ENCODE results near the gene KCNMA1. TPM values are rescaled to one million over a fixed set of nuclear protein-coding genes. Genes with fewer than 3 reads are reported as not detected.

The KCNMA1 gene
- total RNA-seq, 1 experiment from 2014 or later: 20.7 TPM

- H3K27me3 Mint-ChIP-seq (ENCODE audit: insufficient read depth, unreplicated experiment): no peaks in the 10 kb centered on the region
- Histone ChIP-seq H3K4me3 (ENCODE audit: low read depth, low read length) (no peak overlapping the region), H3K27me3 (replicated peaks; ENCODE audit: control insufficient read depth, insufficient read depth, low read length) (no peaks in the 10 kb centered on the region), H3K9me3 (no peaks in the 10 kb centered on the region), H3K36me3 (ENCODE audit: control insufficient read depth, insufficient read depth, low read length) (no peaks in the 10 kb centered on the region), H3K4me1 (peaks cover 6% of the 10 kb centered on the region)
- no peak overlapping the region for H3K4me3 Mint-ChIP-seq (ENCODE audit: unreplicated experiment)
- POLR2A ChIA-PET: no interaction called here
- intact Hi-C loops (cut with micrococcal nuclease; ENCODE audit: unreplicated experiment): loop anchor here (5.0 to 10.0 kb wide), 2 partner anchors 88 to 204 kb away; no protein-coding TSS in a partner anchor
- DNase-seq: no peak
- CTCF ChIA-PET: no interaction called here
- no peak for TF ChIP-seq CTCF (IDR thresholded peaks at IDR 0.05; ENCODE audit: insufficient read depth in 1 of 2, low read depth in 1 of 2, low read length in 1 of 2, severe bottlenecking in 1 of 2, unreplicated experiment in 1 of 2)
- H3K9me3 Mint-ChIP-seq (ENCODE audit: unreplicated experiment): no peaks in the 10 kb centered on the region
- no TSS peak for BruUV-seq (replicated peaks)
- no peak overlapping the region for H3K27ac Mint-ChIP-seq (ENCODE audit: unreplicated experiment)
- H3K4me1 Mint-ChIP-seq (ENCODE audit: low read depth, unreplicated experiment): peaks cover 12% of the 10 kb centered on the region
- no peaks in the 10 kb centered on the region for H3K36me3 Mint-ChIP-seq (ENCODE audit: insufficient read depth, unreplicated experiment)
Observed at GRCh38 chr10:77498829-77499228, 138.8 kb downstream of the KCNMA1 start.

DNA sequence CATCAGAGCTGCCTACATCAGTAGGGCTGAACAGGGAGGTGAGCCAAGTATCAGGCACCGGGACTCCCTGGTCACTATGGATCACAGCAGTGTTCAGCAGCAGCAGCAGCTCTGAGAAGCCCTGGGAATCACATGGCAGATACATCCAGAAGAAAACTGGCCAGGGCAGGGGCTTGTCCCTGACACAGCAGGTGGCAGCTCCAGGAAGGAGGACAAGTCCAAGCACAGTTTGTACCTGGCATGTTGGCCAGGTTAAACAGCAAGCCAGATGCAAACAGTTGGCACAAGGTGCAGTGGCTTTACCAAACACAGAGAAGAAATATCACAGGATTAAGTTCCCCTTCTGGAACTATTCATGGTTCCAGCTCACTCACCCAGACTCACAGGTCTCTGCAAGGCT is 139.4 kb downstream of the KCNMA1 start:
- Mint-ChIP-seq H3K27me3 (ENCODE audit: insufficient read depth, unreplicated experiment) (no peaks in the 10 kb centered on the region), H3K27ac (ENCODE audit: unreplicated experiment) (no peak overlapping the region), H3K9me3 (ENCODE audit: unreplicated experiment) (no peaks in the 10 kb centered on the region), H3K4me3 (ENCODE audit: unreplicated experiment) (no peak overlapping the region), H3K4me1 (ENCODE audit: low read depth, unreplicated experiment) (peaks cover 12% of the 10 kb centered on the region), H3K36me3 (ENCODE audit: insufficient read depth, unreplicated experiment) (no peaks in the 10 kb centered on the region)
- Histone ChIP-seq H3K9me3 (no peaks in the 10 kb centered on the region), H3K27me3 (replicated peaks; ENCODE audit: control insufficient read depth, insufficient read depth, low read length) (no peaks in the 10 kb centered on the region), H3K4me1 (peaks cover 6% of the 10 kb centered on the region), H3K4me3 (ENCODE audit: low read depth, low read length) (no peak overlapping the region), H3K36me3 (ENCODE audit: control insufficient read depth, insufficient read depth, low read length) (no peaks in the 10 kb centered on the region)
- no TSS peak for BruUV-seq (replicated peaks)
- no peak for DNase-seq
- no peak for TF ChIP-seq CTCF (IDR thresholded peaks at IDR 0.05; ENCODE audit: insufficient read depth in 1 of 2, low read depth in 1 of 2, low read length in 1 of 2, severe bottlenecking in 1 of 2, unreplicated experiment in 1 of 2)
- ChIA-PET CTCF (interaction anchor here (0.6 kb wide), 1 partner anchor 70 kb away, joined by 3 read pairs; no protein-coding TSS in a partner anchor), POLR2A (no interaction called here)
- intact Hi-C loops (cut with micrococcal nuclease; ENCODE audit: unreplicated experiment): loop anchor here (5.0 to 10.0 kb wide), 2 partner anchors 89 to 203 kb away; no protein-coding TSS in a partner anchor

DNA sequence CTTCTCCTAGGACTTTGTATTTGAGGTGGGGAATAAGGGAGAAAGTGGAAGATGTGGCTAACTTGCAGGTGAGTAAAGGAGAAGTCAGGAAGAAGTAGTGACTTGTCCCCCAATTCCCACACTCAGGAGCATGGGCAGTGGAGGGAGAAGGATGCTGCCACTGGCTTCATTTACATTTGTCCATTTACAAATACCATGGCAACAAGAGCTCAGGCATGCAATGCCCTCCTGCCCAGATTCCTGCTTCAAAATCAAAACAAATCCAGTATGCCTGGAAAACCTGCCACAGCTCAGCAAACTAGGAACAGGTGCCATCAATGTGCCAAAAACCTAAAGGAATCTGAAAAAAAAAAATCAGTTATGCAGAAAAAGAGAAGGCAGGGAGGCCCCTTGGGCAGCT is 139.9 kb downstream of the KCNMA1 start:
- H3K4me3 ChIP-seq (ENCODE audit: low read depth, low read length): no peak overlapping the region
- no peaks in the 10 kb centered on the region for H3K27me3 ChIP-seq (replicated peaks; ENCODE audit: control insufficient read depth, insufficient read depth, low read length)
- ChIA-PET POLR2A (no interaction called here), CTCF (interaction anchor here (0.6 kb wide), 1 partner anchor 69 kb away, joined by 3 read pairs; no protein-coding TSS in a partner anchor)
- Mint-ChIP-seq H3K4me3 (ENCODE audit: unreplicated experiment) (no peak overlapping the region), H3K4me1 (ENCODE audit: low read depth, unreplicated experiment) (peaks cover 12% of the 10 kb centered on the region), H3K27me3 (ENCODE audit: insufficient read depth, unreplicated experiment) (no peaks in the 10 kb centered on the region), H3K36me3 (ENCODE audit: insufficient read depth, unreplicated experiment) (no peaks in the 10 kb centered on the region), H3K27ac (ENCODE audit: unreplicated experiment) (no peak overlapping the region), H3K9me3 (ENCODE audit: unreplicated experiment) (no peaks in the 10 kb centered on the region)
- no peak for TF ChIP-seq CTCF (IDR thresholded peaks at IDR 0.05; ENCODE audit: insufficient read depth in 1 of 2, low read depth in 1 of 2, low read length in 1 of 2, severe bottlenecking in 1 of 2, unreplicated experiment in 1 of 2)
- intact Hi-C loops (cut with micrococcal nuclease; ENCODE audit: unreplicated experiment): loop anchor here (5.0 to 10.0 kb wide), 2 partner anchors 90 to 203 kb away; no protein-coding TSS in a partner anchor
- BruUV-seq (replicated peaks): no TSS peak
- H3K4me1 ChIP-seq: peaks cover 6% of the 10 kb centered on the region
- DNase-seq: no peak
- no peaks in the 10 kb centered on the region for H3K36me3 ChIP-seq (ENCODE audit: control insufficient read depth, insufficient read depth, low read length)
- no peaks in the 10 kb centered on the region for H3K9me3 ChIP-seq
